Skeletal muscle tissue (tissue), 4 donors: ENCODE data around the gene SLC41A3. TPM values are rescaled to one million over a fixed set of nuclear protein-coding genes. Genes with fewer than 3 reads are reported as not detected.
A peak's percentile ranks its signal among the peaks of the same experiment; 100 is the strongest.

Source experiments
- H3K27ac ChIP-seq: one replicate; pipeline ENCODE4 v1.7.0; 2013; ENCODE audit warnings: mild to moderate bottlenecking, low read depth, low read length, inconsistent platforms
- H3K27me3 ChIP-seq, 3 donors: one replicate each; pipeline ENCODE4 v1.7.0; 2013; ENCODE audit warnings: low read length in 3 of 3; ENCODE audit not compliant: control insufficient read depth in 3 of 3, insufficient read depth in 3 of 3
- H3K36me3 ChIP-seq, 3 donors: one replicate each; pipeline ENCODE4 v1.7.0; 2013; ENCODE audit warnings: low read length in 3 of 3; ENCODE audit not compliant: control insufficient read depth in 3 of 3, insufficient read depth in 3 of 3
- H3K4me1 ChIP-seq, 3 donors: one replicate each; pipeline ENCODE4 v1.7.0; 2013; ENCODE audit warnings: low read length in 3 of 3, mild to moderate bottlenecking in 3 of 3; ENCODE audit not compliant: control insufficient read depth in 3 of 3, insufficient read depth in 3 of 3
- H3K4me3 ChIP-seq, 3 donors: one replicate each; pipeline ENCODE4 v1.7.0; 2013; ENCODE audit warnings: low read length in 3 of 3
- H3K9ac ChIP-seq, 3 donors: one replicate each; pipeline ENCODE4 v1.7.0; 2013; ENCODE audit warnings: low read length in 3 of 3, mild to moderate bottlenecking in 3 of 3, moderate library complexity in 2 of 3, low read depth in 1 of 3
- H3K9me3 ChIP-seq, 3 donors: one replicate each; pipeline ENCODE4 v1.7.0; 2013; ENCODE audit warnings: low read length in 3 of 3; ENCODE audit not compliant: control insufficient read depth in 3 of 3
- total RNA-seq: library from RNA; depleted of rRNA; stranded (reverse); fragments of >200 nt; gene quantifications from one replicate; pipeline ENCODE4 v1.2.3, GENCODE V29; 2014
- donor health status: Osteomylitis.

Gene SLC41A3
- total RNA-seq, 1 donor from 2014 or later, result 31.3 TPM

GRCh38 chr3:126107203-126107939 lies 23.4 kb upstream of the SLC41A3 start:
- no peak overlapping the region for H3K27ac ChIP-seq
- no peak overlapping the region for H3K4me3 ChIP-seq
- H3K9me3 ChIP-seq, result no peaks in the 10 kb centered on the region
- no peak overlapping the region for H3K9ac ChIP-seq
- peaks cover 14 to 30% (median 24%) of the 10 kb centered on the region in 3 donors for H3K36me3 ChIP-seq
- peaks cover 29 to 47% (median 43%) of the 10 kb centered on the region in 3 donors for H3K4me1 ChIP-seq
- no peaks in the 10 kb centered on the region for H3K27me3 ChIP-seq

GRCh38 chr3:126106336-126107202 lies 22.6 kb upstream of the SLC41A3 start:
- no peak overlapping the region for H3K27ac ChIP-seq
- H3K4me1 ChIP-seq, result peaks cover 37 to 51% (median 48%) of the 10 kb centered on the region in 3 donors
- H3K27me3 ChIP-seq, result no peaks in the 10 kb centered on the region
- H3K4me3 ChIP-seq, result no peak overlapping the region
- peaks cover 14 to 30% (median 21%) of the 10 kb centered on the region in 3 donors for H3K36me3 ChIP-seq
- H3K9ac ChIP-seq, result peak overlapping the region in 1 of 3 donors; percentile 80
- no peaks in the 10 kb centered on the region for H3K9me3 ChIP-seq

- Histone ChIP-seq H3K36me3 (peaks cover 14 to 30% (median 21%) of the 10 kb centered on the region in 3 donors), H3K9me3 (no peaks in the 10 kb centered on the region), H3K4me3 (no peak overlapping the region), H3K27me3 (no peaks in the 10 kb centered on the region), H3K4me1 (peaks cover 45 to 56% (median 51%) of the 10 kb centered on the region in 3 donors), H3K27ac (no peak overlapping the region), H3K9ac (peak overlapping the region in 2 of 3 donors; percentile 8 to 80)
These were observed 21.8 kb upstream of the SLC41A3 start for GRCh38 chr3:126105691-126106187.

GRCh38 chr3:126104742-126105605 lies 21.1 kb upstream of the SLC41A3 start:
- Histone ChIP-seq H3K9me3 (no peaks in the 10 kb centered on the region), H3K9ac (peak overlapping the region; percentile 8 to 80 (median 33)), H3K27ac (peak overlapping the region; percentile 87), H3K36me3 (peaks cover 11 to 30% (median 21%) of the 10 kb centered on the region in 3 donors), H3K4me1 (peaks cover 53 to 62% (median 59%) of the 10 kb centered on the region in 3 donors), H3K4me3 (no peak overlapping the region), H3K27me3 (no peaks in the 10 kb centered on the region)

- H3K4me3 ChIP-seq, result no peak overlapping the region
- peak overlapping the region; percentile 87 for H3K27ac ChIP-seq
- H3K4me1 ChIP-seq, result peaks cover 59 to 71% (median 67%) of the 10 kb centered on the region in 3 donors
- peak overlapping the region in 2 of 3 donors; percentile 32 to 80 for H3K9ac ChIP-seq
- H3K27me3 ChIP-seq, result no peaks in the 10 kb centered on the region
- peaks cover 9 to 22% (median 17%) of the 10 kb centered on the region in 3 donors for H3K36me3 ChIP-seq
- H3K9me3 ChIP-seq, result no peaks in the 10 kb centered on the region
These were observed 20.2 kb upstream of the SLC41A3 start for GRCh38 chr3:126104028-126104635.

GRCh38 chr3:126103121-126104027 lies 19.4 kb upstream of the SLC41A3 start:
- Histone ChIP-seq H3K9ac (peak overlapping the region; percentile 45 to 80 (median 68)), H3K27ac (peak overlapping the region; percentile 87), H3K4me1 (peaks cover 66 to 76% (median 74%) of the 10 kb centered on the region in 3 donors), H3K36me3 (peaks cover 3 to 14% (median 12%) of the 10 kb centered on the region in 3 donors), H3K9me3 (no peaks in the 10 kb centered on the region), H3K27me3 (no peaks in the 10 kb centered on the region), H3K4me3 (peak overlapping the region in 1 of 3 donors; percentile 20)

GRCh38 chr3:126102530-126102951 lies 18.6 kb upstream of the SLC41A3 start:
- Histone ChIP-seq H3K27ac (peak overlapping the region; percentile 87), H3K9ac (peak overlapping the region; percentile 45 to 80 (median 68)), H3K36me3 (peaks cover 2 to 10% (median 10%) of the 10 kb centered on the region in 3 donors), H3K4me3 (peak overlapping the region in 1 of 3 donors; percentile 42), H3K9me3 (no peaks in the 10 kb centered on the region), H3K4me1 (peaks cover 71 to 83% (median 79%) of the 10 kb centered on the region in 3 donors), H3K27me3 (no peaks in the 10 kb centered on the region)

- peak overlapping the region in 2 of 3 donors; percentile 6 to 42 for H3K4me3 ChIP-seq
- H3K36me3 ChIP-seq, result peaks cover 2 to 8% (median 4%) of the 10 kb centered on the region in 3 donors
- H3K9me3 ChIP-seq, result no peaks in the 10 kb centered on the region
- no peaks in the 10 kb centered on the region for H3K27me3 ChIP-seq
- H3K27ac ChIP-seq, result peak overlapping the region; percentile 87
- peak overlapping the region in 2 of 3 donors; percentile 45 to 80 for H3K9ac ChIP-seq
- H3K4me1 ChIP-seq, result peaks cover 71 to 83% (median 79%) of the 10 kb centered on the region in 3 donors
These were observed 18.1 kb upstream of the SLC41A3 start for GRCh38 chr3:126102011-126102410.
